GM21381 (cell line): ENCODE results near the gene OSBPL8.
"Not testable (repeated sequence)": the region's sequence is repeated elsewhere in the genome, so short reads cannot be mapped to it uniquely, and the experiment has no call there.

Experiments
- ATAC-seq: cut with Tn5 transposase; IDR thresholded peaks from one replicate; pipeline ENCODE4 v1.9.1; 2021; ENCODE audit warnings: mild to moderate bottlenecking, moderate library complexity; ENCODE audit not compliant: unreplicated experiment

OSBPL8 gene

GRCh38 chr12:76480796-76481195, 78.8 kb downstream of the OSBPL8 start:
- no peak for ATAC-seq

- no peak for ATAC-seq
Observed at GRCh38 chr12:76478045-76478444, 81.5 kb downstream of the OSBPL8 start.

- ATAC-seq, result not testable (repeated sequence)
Observed at GRCh38 chr12:76472862-76473261, 86.7 kb downstream of the OSBPL8 start.

- ATAC-seq, result no peak
Observed at GRCh38 chr12:76471579-76471978, 88.0 kb downstream of the OSBPL8 start.

GRCh38 chr12:76470028-76470939, 89.3 kb downstream of the OSBPL8 start:
- ATAC-seq, result peak; percentile 91

- no peak for ATAC-seq
Observed at GRCh38 chr12:76464631-76465166, 94.9 kb downstream of the OSBPL8 start.

GRCh38 chr12:76462668-76463224, 96.8 kb downstream of the OSBPL8 start:
- no peak for ATAC-seq

- no peak for ATAC-seq
Observed at GRCh38 chr12:76460807-76461206, 98.8 kb downstream of the OSBPL8 start.

- no peak for ATAC-seq
Observed at GRCh38 chr12:76457818-76458217, 101.8 kb downstream of the OSBPL8 start.

- ATAC-seq, result no peak
Observed at GRCh38 chr12:76457010-76457409, 102.6 kb downstream of the OSBPL8 start.

- peak; percentile 91 for ATAC-seq
Observed at GRCh38 chr12:76455582-76456345, 103.8 kb downstream of the OSBPL8 start.

- ATAC-seq, result no peak
Observed at GRCh38 chr12:76451528-76451927, 108.0 kb downstream of the OSBPL8 start.

- ATAC-seq, result no peak
Observed at GRCh38 chr12:76450690-76451089, 108.9 kb downstream of the OSBPL8 start.

GRCh38 chr12:76449993-76450392, 109.6 kb downstream of the OSBPL8 start:
- no peak for ATAC-seq

GRCh38 chr12:76449583-76449982, 110.0 kb downstream of the OSBPL8 start:
- no peak for ATAC-seq

GRCh38 chr12:76449016-76449415, 110.6 kb downstream of the OSBPL8 start:
- no peak for ATAC-seq

- no peak for ATAC-seq
Observed at GRCh38 chr12:76446090-76446489, 113.5 kb downstream of the OSBPL8 start.

GRCh38 chr12:76445462-76445861, 114.1 kb downstream of the OSBPL8 start:
- ATAC-seq, result no peak

GRCh38 chr12:76444408-76444984, 115.1 kb downstream of the OSBPL8 start:
- ATAC-seq, result no peak

- ATAC-seq, result no peak
Observed at GRCh38 chr12:76441016-76441415, 118.6 kb downstream of the OSBPL8 start.

GRCh38 chr12:76432733-76433132, 126.8 kb downstream of the OSBPL8 start:
- ATAC-seq, result no peak
